Body of pancreas (tissue), 4 donors: ENCODE results near the gene SLC6A7. TPM values are rescaled to one million over a fixed set of nuclear protein-coding genes. Genes with fewer than 3 reads are reported as not detected.

ENCODE experiments used
- ATAC-seq: fragments of 150-250 bp; one replicate; pipeline ENCODE4 v1.9.1; 2016
- DNase-seq, 4 donors: peaks; one replicate each; pipeline ENCODE4 v3.0.0-alpha.2; 2019
- H3K27ac ChIP-seq, 4 donors: fragments of 200-600 bp; sonication (generic); 1 replicate in 3 of 4; 2 replicates in 1 of 4; pipeline versions ENCODE4 v1.5.1 to v1.6.1; 2016 to 2019; ENCODE audit warnings: mild to moderate bottlenecking in 1 of 4, mixed read lengths in 1 of 4, moderate library complexity in 1 of 4
- H3K27me3 ChIP-seq, 2 donors: fragments of 200-600 bp; sonication (generic); one replicate each; pipeline ENCODE4 v1.6.0; 2016; ENCODE audit warnings: mild to moderate bottlenecking in 1 of 2
- H3K36me3 ChIP-seq, 2 donors: fragments of 200-600 bp; sonication (generic); replicated peaks in 1 of 2; 2 replicates each; pipeline ENCODE4 v1.5.1; 2016; ENCODE audit warnings: low read depth in 2 of 2; ENCODE audit not compliant: insufficient read depth in 1 of 2
- H3K4me1 ChIP-seq: fragments of 200-600 bp; sonication (generic); one replicate; pipeline ENCODE4 v1.6.0; 2016
- H3K4me3 ChIP-seq, 2 donors: fragments of 200-600 bp; sonication (generic); 1 replicate in 1 of 2; 2 replicates in 1 of 2; pipeline ENCODE4 v1.5.1; 2016 to 2019
- H3K9me3 ChIP-seq, 3 donors: fragments of 200-600 bp; sonication (generic); 1 replicate in 2 of 3; 2 replicates in 1 of 3; pipeline ENCODE4 v1.5.1; 2016
- CTCF ChIP-seq, 7 experiments: fragments of 450-650 bp in 4 of 7; fragments of 200-600 bp in 3 of 7; sonication (generic) in 3 of 7; IDR thresholded peaks; one replicate each; pipeline ENCODE4 v1.5.1; 2016 to 2019; ENCODE audit warnings: antibody characterized with exemption in 7 of 7
- POLR2A ChIP-seq, 3 donors: fragments of 450-650 bp; IDR thresholded peaks; one replicate each; pipeline ENCODE4 v1.6.1; 2016; ENCODE audit warnings: antibody characterized with exemption in 3 of 3, mild to moderate bottlenecking in 2 of 3
- WGBS, 2 donors: methylation state at CpG; one replicate each; pipeline ENCODE4 v1.1.5; 2017; 5-methylcytosine and 5-hydroxymethylcytosine counted together
- intact Hi-C: fragments of 100-400 bp; cut with DNase I; formaldehyde crosslinking; loops from one replicate; pipeline ENCODE4 v1.15.1; 2023
- total RNA-seq, 2 donors: library from RNA; depleted of rRNA; stranded (reverse); fragments of >200 nt; gene quantifications; one replicate each; pipeline ENCODE4 v1.1.0, GENCODE V29; 2016

Gene SLC6A7
- total RNA-seq, 2 donors from 2014 or later, result not detected

GRCh38 chr5:150172556-150172955, 17.3 kb upstream of the SLC6A7 start:
- no peaks in the 10 kb centered on the region for H3K4me1 ChIP-seq
- no peaks in the 10 kb centered on the region for H3K36me3 ChIP-seq
- WGBS, 2 donors, result 71 to 83% methylated on average over 4 of the region's 4 CpGs
- no peaks in the 10 kb centered on the region for H3K27me3 ChIP-seq
- H3K4me3 ChIP-seq, result no peak overlapping the region
- no peak for TF ChIP-seq POLR2A (IDR thresholded peaks at IDR 0.05)
- TF ChIP-seq CTCF (IDR thresholded peaks at IDR 0.05), result no peak
- DNase-seq (no peak), ATAC-seq (no peak)
- no peak overlapping the region for H3K27ac ChIP-seq
- no peaks in the 10 kb centered on the region for H3K9me3 ChIP-seq
- intact Hi-C loops, result no loop called here

- DNase-seq (no peak), ATAC-seq (no peak)
- Histone ChIP-seq H3K9me3 (no peaks in the 10 kb centered on the region), H3K27ac (no peak overlapping the region), H3K4me3 (no peak overlapping the region), H3K27me3 (no peaks in the 10 kb centered on the region), H3K36me3 (no peaks in the 10 kb centered on the region), H3K4me1 (no peaks in the 10 kb centered on the region)
- TF ChIP-seq POLR2A (IDR thresholded peaks at IDR 0.05), result no peak
- no peak for TF ChIP-seq CTCF (IDR thresholded peaks at IDR 0.05)
- 73 to 80% methylated on average over 3 of the region's 3 CpGs for WGBS, 2 donors
- intact Hi-C loops, result no loop called here
These were observed 16.7 kb upstream of the SLC6A7 start for GRCh38 chr5:150173161-150173560.

GRCh38 chr5:150174285-150174684, 15.6 kb upstream of the SLC6A7 start:
- no peak for DNase-seq
- Histone ChIP-seq H3K4me1 (no peaks in the 10 kb centered on the region), H3K27ac (no peak overlapping the region), H3K36me3 (no peaks in the 10 kb centered on the region), H3K27me3 (no peaks in the 10 kb centered on the region), H3K9me3 (no peaks in the 10 kb centered on the region), H3K4me3 (no peak overlapping the region)
- ATAC-seq, result no peak
- 92 to 96% methylated on average over 6 of the region's 6 CpGs for WGBS, 2 donors
- intact Hi-C loops, result no loop called here
- TF ChIP-seq POLR2A (IDR thresholded peaks at IDR 0.05) (no peak), CTCF (IDR thresholded peaks at IDR 0.05) (no peak)

- no peak for DNase-seq
These were observed 14.8 kb upstream of the SLC6A7 start for GRCh38 chr5:150175076-150175475.

More at GRCh38 chr5:150175076-150175475, 14.8 kb upstream of the SLC6A7 start:
- no peaks in the 10 kb centered on the region for H3K4me1 ChIP-seq
- H3K36me3 ChIP-seq, result no peaks in the 10 kb centered on the region
- H3K9me3 ChIP-seq, result no peaks in the 10 kb centered on the region
- WGBS, 2 donors, result 63 to 65% methylated on average over 1 of the region's 1 CpG
- intact Hi-C loops, result no loop called here
- ATAC-seq, result no peak
- TF ChIP-seq POLR2A (IDR thresholded peaks at IDR 0.05) (no peak), CTCF (IDR thresholded peaks at IDR 0.05) (no peak)
- no peaks in the 10 kb centered on the region for H3K27me3 ChIP-seq
- no peak overlapping the region for H3K27ac ChIP-seq
- no peak overlapping the region for H3K4me3 ChIP-seq
